ENCODE results near the gene TM9SF4. TPM values are rescaled to one million over a fixed set of nuclear protein-coding genes. Genes with fewer than 3 reads are reported as not detected.
"Not testable (repeated sequence)": the region's sequence is repeated elsewhere in the genome, so short reads cannot be mapped to it uniquely, and the experiment has no call there.

TM9SF4 gene
- total RNA-seq, 1 experiment from 2014 or later = 36.9 TPM

DNA sequence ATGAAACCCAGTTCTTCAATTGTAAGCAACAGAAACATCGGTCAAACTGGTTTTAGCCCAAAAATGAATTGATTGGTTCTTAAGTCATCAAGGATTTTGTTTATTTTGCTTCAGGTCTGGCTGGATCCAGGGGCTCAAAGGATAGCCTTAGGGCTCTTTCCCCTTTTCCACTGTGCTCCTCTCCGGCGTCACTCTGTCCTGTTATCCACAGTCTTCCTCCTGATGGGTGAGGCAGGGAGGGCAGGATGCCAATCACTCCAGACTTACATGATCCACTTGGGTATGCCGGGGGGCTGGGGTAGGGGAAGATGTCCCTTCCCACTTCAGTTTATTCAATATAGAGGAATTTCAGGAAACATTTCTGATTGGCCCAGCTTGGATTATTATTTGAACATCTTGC lies 58.0 kb downstream of the TM9SF4 start:
- no peak for DNase-seq
- Histone ChIP-seq H3K27me3 (ENCODE audit: control insufficient read depth, insufficient read depth, low read length) (no peaks in the 10 kb centered on the region), H3K36me3 (replicated peaks; ENCODE audit: control insufficient read depth, insufficient read depth, low read length) (peaks cover 28% of the 10 kb centered on the region), H3K4me3 (ENCODE audit: insufficient read depth, low read depth, low read length) (no peak overlapping the region)

DNA sequence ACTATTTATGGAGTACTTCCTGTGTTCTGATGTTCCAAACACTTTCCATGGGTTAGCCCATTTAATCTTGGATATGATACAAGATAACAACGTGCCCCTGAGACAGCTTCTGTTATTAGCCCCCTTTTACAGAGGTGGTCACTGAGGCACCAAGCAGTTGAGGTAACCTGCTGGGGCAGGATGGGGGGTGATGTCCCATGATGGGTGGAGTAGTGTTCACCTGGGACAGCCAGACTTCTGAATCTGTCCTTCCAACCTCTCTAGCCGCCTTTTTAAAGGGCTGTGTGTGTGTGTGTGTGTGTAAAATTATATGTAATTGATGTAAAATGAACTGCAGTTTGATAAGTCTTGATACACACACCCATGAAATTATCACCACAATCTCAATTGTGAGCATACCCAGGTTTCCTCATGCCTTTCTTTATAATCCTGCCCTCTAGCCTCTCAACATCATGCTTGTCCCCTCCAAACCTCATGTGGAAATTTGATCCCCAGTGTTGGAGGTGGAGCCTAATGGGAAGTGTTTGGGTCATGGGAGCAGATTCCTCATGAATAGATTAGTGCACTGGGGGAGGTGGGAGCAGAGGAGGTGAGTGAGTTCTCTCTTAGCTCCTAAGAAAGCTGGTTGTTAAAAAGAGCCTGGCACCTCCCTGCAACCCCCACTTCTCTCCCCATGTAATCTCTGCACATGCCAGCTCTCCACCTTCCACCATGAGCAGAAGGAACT lies 58.8 kb downstream of the TM9SF4 start:
- H3K4me3 ChIP-seq (ENCODE audit: insufficient read depth, low read depth, low read length) = no peak overlapping the region
- H3K36me3 ChIP-seq (replicated peaks; ENCODE audit: control insufficient read depth, insufficient read depth, low read length) = peaks cover 23% of the 10 kb centered on the region
- DNase-seq = peak; percentile 77
- H3K27me3 ChIP-seq (ENCODE audit: control insufficient read depth, insufficient read depth, low read length) = no peaks in the 10 kb centered on the region

DNA sequence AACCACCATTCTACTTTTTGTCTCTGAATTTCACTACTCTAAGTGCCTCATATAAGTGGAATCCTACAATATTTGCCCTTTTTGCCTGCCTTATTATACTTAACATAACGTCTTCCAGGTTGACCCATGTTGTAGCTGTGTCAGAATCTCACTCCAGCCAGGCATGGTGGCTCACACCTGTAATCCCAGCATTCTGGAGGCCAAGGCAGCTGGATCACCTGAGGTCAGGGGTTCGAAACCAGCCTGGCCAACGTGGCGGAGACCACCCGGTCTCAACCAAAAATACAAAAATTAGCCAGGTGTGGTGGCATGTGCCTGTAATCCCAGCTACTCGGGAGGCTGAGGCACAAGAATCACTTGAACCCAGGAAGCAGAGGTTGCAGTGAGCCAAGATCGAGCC lies 68.2 kb downstream of the TM9SF4 start:
- H3K4me3 ChIP-seq (ENCODE audit: insufficient read depth, low read depth, low read length); DNase-seq; H3K27me3 ChIP-seq (ENCODE audit: control insufficient read depth, insufficient read depth, low read length); H3K36me3 ChIP-seq (replicated peaks; ENCODE audit: control insufficient read depth, insufficient read depth, low read length): not testable (repeated sequence)

DNA sequence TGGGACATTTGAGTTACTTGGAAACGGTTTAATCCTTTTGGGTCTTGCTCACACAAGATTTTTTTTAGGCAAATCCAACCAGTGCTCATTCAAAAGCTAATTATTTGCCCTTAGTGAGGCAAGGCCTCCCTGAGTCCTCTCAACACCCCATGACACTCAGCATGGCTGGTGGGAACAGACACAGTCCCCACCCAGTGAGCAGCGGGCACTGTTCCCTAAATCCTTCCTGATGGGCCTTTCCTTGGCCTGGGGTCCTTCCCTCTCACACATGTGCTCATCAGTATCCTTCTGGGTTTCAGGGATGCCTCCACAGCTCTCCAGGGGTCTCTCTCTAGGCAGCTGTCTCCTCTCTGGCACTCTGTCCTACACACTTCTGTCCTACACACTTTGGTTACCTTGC lies 70.0 kb downstream of the TM9SF4 start:
- Histone ChIP-seq H3K27me3 (ENCODE audit: control insufficient read depth, insufficient read depth, low read length) (no peaks in the 10 kb centered on the region), H3K4me3 (ENCODE audit: insufficient read depth, low read depth, low read length) (no peak overlapping the region), H3K36me3 (replicated peaks; ENCODE audit: control insufficient read depth, insufficient read depth, low read length) (no peaks in the 10 kb centered on the region)
- DNase-seq = no peak

DNA sequence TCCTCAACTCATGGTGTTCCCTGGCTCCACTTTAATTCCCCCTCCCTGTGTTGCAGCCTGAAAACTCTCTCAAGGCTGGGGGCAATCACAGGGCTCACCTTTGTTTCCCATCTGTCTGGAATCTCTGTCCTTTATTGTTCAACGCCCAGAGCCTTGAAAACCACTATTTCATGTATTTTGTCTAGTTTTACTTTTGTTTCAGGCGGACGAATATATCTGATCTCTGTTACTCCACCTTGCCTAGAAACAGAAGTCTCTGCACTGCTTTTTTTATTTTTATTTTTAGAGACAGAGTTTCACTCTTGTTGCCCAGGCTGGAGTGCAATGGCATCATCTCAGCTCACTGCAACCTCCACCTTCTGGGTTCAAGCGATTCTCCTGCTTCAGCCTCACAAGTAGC lies 70.4 kb downstream of the TM9SF4 start:
- no peak overlapping the region for H3K4me3 ChIP-seq (ENCODE audit: insufficient read depth, low read depth, low read length)
- H3K36me3 ChIP-seq (replicated peaks; ENCODE audit: control insufficient read depth, insufficient read depth, low read length) = no peaks in the 10 kb centered on the region
- H3K27me3 ChIP-seq (ENCODE audit: control insufficient read depth, insufficient read depth, low read length) = no peaks in the 10 kb centered on the region
- DNase-seq = no peak

DNA sequence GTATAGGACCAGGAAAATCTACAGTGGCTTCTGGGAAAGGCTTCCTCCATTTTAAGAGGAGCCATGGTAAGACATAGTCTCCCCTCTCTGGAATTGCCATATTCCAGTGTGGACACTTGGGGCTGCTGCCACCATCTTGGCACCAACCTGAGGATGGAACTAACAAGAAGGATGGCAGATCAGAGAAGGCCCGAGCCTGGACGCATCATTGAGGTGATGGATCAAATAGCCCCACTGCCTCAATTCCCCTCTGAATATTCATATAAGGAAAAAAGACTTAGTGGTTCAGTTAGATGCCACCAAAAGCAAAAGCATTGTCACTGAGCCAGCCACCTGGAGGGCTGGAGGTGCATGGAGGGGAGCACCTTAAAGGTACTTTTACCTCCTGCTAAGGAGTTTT lies 72.1 kb downstream of the TM9SF4 start:
- H3K36me3 ChIP-seq (replicated peaks; ENCODE audit: control insufficient read depth, insufficient read depth, low read length) = no peaks in the 10 kb centered on the region
- no peaks in the 10 kb centered on the region for H3K27me3 ChIP-seq (ENCODE audit: control insufficient read depth, insufficient read depth, low read length)
- no peak for DNase-seq
- no peak overlapping the region for H3K4me3 ChIP-seq (ENCODE audit: insufficient read depth, low read depth, low read length)

DNA sequence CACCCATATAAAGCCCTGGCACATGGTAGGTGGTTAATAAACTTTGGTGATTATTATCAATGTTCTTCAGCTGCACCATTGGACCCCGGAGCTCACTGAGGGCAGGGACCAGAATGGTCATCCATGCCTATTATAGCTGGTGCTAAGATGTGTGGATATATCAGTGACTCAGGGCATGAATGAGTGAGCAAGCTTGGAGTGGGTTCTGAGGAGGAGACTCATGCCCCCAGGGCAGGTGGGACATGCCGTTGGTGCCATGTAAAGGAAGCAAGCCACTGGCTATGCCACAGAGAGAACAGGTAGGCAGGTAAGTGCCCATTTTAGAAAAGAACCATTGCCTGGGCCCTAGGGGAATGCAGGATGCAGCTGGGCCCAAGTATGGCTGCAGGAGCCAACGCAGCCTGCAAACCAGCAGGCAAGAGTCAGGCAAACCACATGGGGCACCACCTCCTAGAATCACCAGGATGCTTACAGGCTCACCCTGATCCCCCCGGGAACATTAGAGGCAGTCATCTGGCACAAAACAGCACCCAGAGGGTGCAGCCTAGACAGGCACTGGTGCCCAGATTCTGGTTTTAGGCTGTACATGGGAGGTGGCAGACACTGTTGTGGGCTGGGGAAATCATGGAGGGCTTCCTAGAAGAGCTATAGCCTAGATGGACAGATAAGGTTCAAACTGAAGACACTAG lies 74.6 kb downstream of the TM9SF4 start:
- Histone ChIP-seq H3K4me3 (ENCODE audit: insufficient read depth, low read depth, low read length) (no peak overlapping the region), H3K36me3 (replicated peaks; ENCODE audit: control insufficient read depth, insufficient read depth, low read length) (no peaks in the 10 kb centered on the region; the same call in 1 of the 2 replicates), H3K27me3 (ENCODE audit: control insufficient read depth, insufficient read depth, low read length) (no peaks in the 10 kb centered on the region)
- DNase-seq = no peak

DNA sequence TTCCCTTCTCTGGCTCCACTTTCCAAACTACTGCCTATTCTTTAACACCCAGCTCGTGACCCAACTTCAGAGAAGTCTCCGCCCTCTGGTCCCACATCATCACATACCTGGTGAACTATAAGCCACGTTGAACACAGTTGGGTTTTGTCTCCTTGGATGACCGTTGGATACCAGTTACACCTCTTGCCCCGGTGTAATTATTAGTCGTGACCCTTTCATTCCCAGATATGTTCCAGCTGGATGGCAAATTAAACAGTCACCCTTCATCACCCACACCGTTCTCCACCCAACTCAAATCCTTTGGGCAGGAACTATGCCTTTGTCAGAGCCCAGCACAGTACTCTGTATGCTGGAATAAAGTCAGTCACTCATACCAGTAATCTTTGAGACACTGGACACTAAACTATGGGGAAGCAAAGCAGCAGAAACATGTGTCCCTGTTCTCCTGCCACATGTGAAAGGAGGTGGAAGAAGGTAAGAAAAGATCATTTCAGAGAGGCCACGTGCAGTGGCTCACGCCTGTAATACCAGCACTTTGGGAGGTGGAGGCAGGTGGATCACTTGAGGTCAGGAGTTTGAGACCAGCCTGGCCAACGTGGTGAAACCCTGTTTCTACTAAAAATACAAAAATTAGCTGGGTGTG lies 75.6 kb downstream of the TM9SF4 start:
- DNase-seq = no peak
- no peak overlapping the region for H3K4me3 ChIP-seq (ENCODE audit: insufficient read depth, low read depth, low read length)
- H3K36me3 ChIP-seq (replicated peaks; ENCODE audit: control insufficient read depth, insufficient read depth, low read length) = no peaks in the 10 kb centered on the region; the same call in 1 of the 2 replicates
- H3K27me3 ChIP-seq (ENCODE audit: control insufficient read depth, insufficient read depth, low read length) = no peaks in the 10 kb centered on the region

DNA sequence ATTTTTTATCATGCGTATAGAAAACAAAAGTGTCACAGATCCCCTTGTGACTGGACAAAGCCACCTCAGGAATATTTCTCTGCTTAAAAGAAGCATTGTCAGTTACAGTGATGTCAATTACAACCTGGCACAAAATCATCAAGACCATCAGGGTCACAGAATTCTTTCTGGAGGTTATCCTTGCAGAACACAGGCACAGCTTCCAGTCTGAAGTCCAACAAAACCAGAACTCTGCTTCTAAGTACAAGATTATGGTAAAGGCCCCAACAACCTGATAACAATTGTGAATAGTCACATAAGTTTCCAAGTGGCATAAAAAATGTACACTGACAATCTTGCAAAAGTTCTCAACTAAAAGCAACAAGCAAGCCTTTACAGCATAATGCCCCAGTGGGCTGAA lies 77.0 kb downstream of the TM9SF4 start:
- Histone ChIP-seq H3K27me3 (ENCODE audit: control insufficient read depth, insufficient read depth, low read length) (no peaks in the 10 kb centered on the region; the same call in 1 of the 2 replicates), H3K4me3 (ENCODE audit: insufficient read depth, low read depth, low read length) (no peak overlapping the region), H3K36me3 (replicated peaks; ENCODE audit: control insufficient read depth, insufficient read depth, low read length) (no peaks in the 10 kb centered on the region; the same call in 1 of the 2 replicates)
- no peak for DNase-seq

DNA sequence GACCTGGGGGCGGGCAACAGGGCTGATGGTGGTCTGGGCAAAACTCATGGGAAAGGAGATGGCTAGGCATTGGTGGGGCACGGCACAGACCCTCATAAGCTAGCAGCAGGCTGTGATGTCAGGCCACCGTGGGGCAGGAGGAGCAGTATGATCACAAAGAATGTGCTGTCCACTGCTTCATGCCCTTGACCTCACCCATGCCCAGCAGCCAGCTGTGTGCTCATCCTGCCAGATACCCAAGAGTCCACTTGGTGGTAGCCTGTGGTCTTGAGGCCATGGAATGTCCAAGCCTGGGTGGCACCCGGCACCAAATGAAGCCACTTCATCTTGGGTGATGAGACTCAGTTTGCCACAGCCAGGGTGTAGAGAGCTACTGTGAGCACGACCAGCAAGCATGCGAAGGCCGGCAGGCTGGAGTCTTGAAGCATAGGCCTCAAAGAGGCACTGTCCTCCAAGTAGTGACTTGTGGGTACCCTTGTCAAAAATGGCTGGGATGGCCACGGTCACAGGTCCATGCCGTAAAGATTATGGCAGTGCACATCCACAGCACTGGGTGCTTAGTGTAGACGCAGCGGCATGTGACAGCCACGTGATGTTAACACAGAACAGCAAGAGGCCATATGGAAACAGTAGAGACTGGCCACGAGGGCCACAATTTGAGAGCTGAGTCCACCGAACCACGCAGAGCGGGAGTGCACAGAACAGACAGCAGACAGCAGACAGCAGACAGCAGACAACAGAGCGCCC lies 79.0 kb downstream of the TM9SF4 start:
- peaks cover 1% of the 10 kb centered on the region for H3K36me3 ChIP-seq (replicated peaks; ENCODE audit: control insufficient read depth, insufficient read depth, low read length)
- no peak for DNase-seq
- H3K4me3 ChIP-seq (ENCODE audit: insufficient read depth, low read depth, low read length) = no peak overlapping the region
- no peaks in the 10 kb centered on the region; the same call in 1 of the 2 replicates for H3K27me3 ChIP-seq (ENCODE audit: control insufficient read depth, insufficient read depth, low read length)

DNA sequence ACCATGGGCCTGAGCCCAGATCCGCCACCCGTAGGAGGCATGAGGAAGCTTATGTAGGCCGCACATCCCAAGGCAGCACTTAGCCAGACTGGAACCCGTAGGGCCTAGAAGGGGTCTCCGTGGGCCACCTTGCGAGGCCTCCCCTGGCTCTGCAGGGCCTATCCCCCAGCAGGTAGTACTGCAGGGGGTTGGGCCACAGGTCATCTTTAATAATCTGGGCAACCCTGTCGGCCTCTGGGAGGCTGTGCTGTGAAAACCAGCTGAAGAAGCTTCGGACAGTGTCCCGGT lies 79.6 kb downstream of the TM9SF4 start:
- Histone ChIP-seq H3K4me3 (ENCODE audit: insufficient read depth, low read depth, low read length) (no peak overlapping the region), H3K36me3 (replicated peaks; ENCODE audit: control insufficient read depth, insufficient read depth, low read length) (peaks cover 1% of the 10 kb centered on the region), H3K27me3 (ENCODE audit: control insufficient read depth, insufficient read depth, low read length) (no peaks in the 10 kb centered on the region; the same call in 1 of the 2 replicates)
- DNase-seq = no peak

DNA sequence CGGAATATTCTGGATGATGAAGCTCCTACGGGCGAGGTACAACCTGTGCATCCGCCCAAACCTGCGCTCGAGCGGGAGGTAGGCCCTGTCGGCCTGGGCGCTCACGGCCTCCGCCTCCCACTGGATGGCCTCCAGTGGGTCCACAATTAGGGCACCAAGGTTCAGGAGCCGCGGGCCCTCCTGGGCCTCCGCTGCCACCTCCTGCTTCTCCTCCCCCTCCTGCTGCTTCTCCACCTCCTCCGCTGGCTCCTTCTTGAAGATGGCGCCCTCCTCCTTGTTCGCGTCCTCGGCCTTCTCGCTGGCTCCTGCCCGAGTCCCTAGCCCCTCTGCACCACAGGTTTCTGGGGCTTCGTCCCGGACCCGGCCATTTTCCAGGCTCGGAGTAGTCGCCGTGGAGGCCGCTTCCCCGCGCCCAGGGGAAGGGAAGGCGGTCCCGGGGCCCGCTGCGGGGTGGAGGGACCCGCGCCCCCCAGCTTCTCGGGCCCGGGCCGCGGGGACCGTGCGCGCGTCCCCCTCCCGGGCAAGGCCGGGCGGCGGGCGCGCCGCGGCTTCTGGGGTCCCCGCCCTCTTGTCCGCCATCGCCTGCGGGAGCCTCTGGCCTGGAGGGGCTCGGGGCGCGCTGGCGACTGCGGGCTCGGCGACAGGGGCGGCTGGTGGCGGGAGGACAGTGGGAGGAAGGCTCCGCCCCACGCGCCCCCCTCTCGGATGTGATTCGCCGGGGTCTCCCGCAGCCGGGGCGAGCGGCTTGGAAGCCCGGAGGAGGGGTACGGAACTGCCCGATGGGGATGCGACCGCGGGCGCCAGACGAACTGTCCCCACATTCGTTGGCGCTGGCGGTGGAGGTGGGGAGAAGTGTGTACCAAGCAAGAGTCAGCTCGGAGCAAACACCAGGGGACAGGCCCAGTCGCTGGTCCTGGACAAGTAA lies 80.4 kb downstream of the TM9SF4 start:
- peaks cover 2% of the 10 kb centered on the region for H3K36me3 ChIP-seq (replicated peaks; ENCODE audit: control insufficient read depth, insufficient read depth, low read length)
- DNase-seq = peak; percentile 94
- H3K27me3 ChIP-seq (ENCODE audit: control insufficient read depth, insufficient read depth, low read length) = no peaks in the 10 kb centered on the region; the same call in 1 of the 2 replicates
- H3K4me3 ChIP-seq (ENCODE audit: insufficient read depth, low read depth, low read length) = peak overlapping the region; percentile 64

DNA sequence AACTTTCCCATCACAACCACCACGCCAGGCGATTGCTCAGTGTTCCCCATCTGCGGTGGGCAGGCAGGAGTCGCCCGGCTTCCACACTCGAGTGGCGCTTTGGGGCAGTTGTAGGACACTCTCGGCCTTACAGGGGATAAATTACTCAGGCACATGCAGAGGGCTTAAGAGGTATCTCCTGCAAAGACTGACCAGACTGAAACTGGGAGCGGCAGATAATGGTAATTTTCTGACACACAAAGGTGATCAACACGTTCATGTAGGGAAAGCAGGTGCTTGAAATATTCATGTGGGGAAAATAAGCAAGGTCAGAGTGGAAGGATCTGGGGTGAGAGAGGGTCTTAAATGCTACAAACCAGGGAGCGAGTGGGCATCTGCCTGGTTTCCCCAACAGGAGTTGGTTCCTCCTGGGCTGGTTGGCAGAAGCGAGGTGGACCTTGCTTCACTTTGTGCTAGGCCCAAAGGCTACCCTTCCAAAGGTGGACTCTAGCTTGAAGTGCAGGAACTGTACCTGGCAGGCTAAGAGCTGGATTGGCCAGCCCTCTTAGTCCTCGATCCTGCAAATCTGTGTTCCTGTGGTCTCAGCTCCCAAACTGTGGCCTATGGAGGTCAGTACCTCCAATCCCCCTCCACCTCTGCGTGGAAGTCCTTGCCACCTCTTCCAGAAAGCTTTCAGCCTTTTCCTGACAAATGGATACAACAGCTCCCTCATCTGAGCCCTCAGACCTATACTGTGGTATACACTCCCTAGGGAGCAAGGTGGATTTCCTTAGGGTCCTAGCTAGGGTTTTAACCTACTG lies 81.3 kb downstream of the TM9SF4 start:
- peak; percentile 73 for DNase-seq

More for the DNA sequence above, 81.3 kb downstream of the TM9SF4 start:
- Histone ChIP-seq H3K4me3 (ENCODE audit: insufficient read depth, low read depth, low read length) (peak overlapping the region; percentile 64), H3K36me3 (replicated peaks; ENCODE audit: control insufficient read depth, insufficient read depth, low read length) (peaks cover 7% of the 10 kb centered on the region), H3K27me3 (ENCODE audit: control insufficient read depth, insufficient read depth, low read length) (no peaks in the 10 kb centered on the region; the same call in 1 of the 2 replicates)
